GM12878 (cell line): ENCODE results near the gene KRTAP10-8.

ENCODE experiments used
- ATF2 ChIP-seq: IDR thresholded peaks from 2 replicates; pipeline ENCODE4 v1.6.1; 2012; ENCODE audit warnings: low read length, inconsistent platforms
- CREM ChIP-seq: IDR thresholded peaks from 2 replicates; pipeline ENCODE4 v1.6.1; 2014; ENCODE audit warnings: antibody characterized with exemption, low read depth
- FOXK2 ChIP-seq: fragments of 450-650 bp; IDR thresholded peaks from 2 replicates; pipeline ENCODE4 v1.6.1; 2017; ENCODE audit warnings: mild to moderate bottlenecking, moderate library complexity
- GABPA ChIP-seq: IDR thresholded peaks from 2 replicates; pipeline ENCODE4 v1.6.1; 2014; ENCODE audit warnings: antibody characterized with exemption, low read depth, mild to moderate bottlenecking, inconsistent platforms
- JUND ChIP-seq: IDR thresholded peaks from 2 replicates; pipeline ENCODE4 v1.6.1; 2012; ENCODE audit warnings: low read depth, mild to moderate bottlenecking, low read length, improper control_type of control experiment, moderate library complexity
- NFIC ChIP-seq: IDR thresholded peaks from 2 replicates; pipeline ENCODE4 v1.6.1; 2012; ENCODE audit warnings: low read depth, mild to moderate bottlenecking, inconsistent platforms, low read length, moderate library complexity
- NFYB ChIP-seq: IDR thresholded peaks from 2 replicates; pipeline ENCODE4 v1.6.1; 2011; ENCODE audit warnings: low read depth, mild to moderate bottlenecking, low read length, improper control_type of control experiment, moderate library complexity; ENCODE audit not compliant: insufficient read depth
- NRF1 ChIP-seq: conservative IDR thresholded peaks from 2 replicates; pipeline ENCODE4 v1.6.1; 2011; ENCODE audit warnings: mild to moderate bottlenecking, low read depth, low read length, improper control_type of control experiment
- POLR2AphosphoS5 ChIP-seq: IDR thresholded peaks from 2 replicates; pipeline ENCODE4 v1.6.1; 2011; ENCODE audit warnings: mild to moderate bottlenecking, low read length, inconsistent platforms
- RAD51 ChIP-seq: fragments of 450-650 bp; IDR thresholded peaks from 2 replicates; pipeline ENCODE4 v1.6.1; 2016; ENCODE audit warnings: moderate library complexity, mild to moderate bottlenecking, inconsistent platforms
- RB1 ChIP-seq: fragments of 450-650 bp; formaldehyde crosslinking; IDR thresholded peaks from 2 replicates; pipeline ENCODE4 v1.6.1; 2017; ENCODE audit warnings: mild to moderate bottlenecking, borderline replicate concordance
- TAF1 ChIP-seq: IDR thresholded peaks from 2 replicates; pipeline ENCODE4 v1.6.1; 2011; ENCODE audit warnings: mild to moderate bottlenecking, low read depth, low read length, borderline replicate concordance
- TF ChIP-seq, protein P1 (sequence below), 3 experiments: IDR thresholded peaks in 2 of 3; conservative IDR thresholded peaks in 1 of 3; 2 replicates each; pipeline ENCODE4 v1.5.1; 2011; ENCODE audit warnings: low read depth in 3 of 3, low read length in 3 of 3, mild to moderate bottlenecking in 3 of 3, control low read depth in 2 of 3, moderate library complexity in 2 of 3, inconsistent platforms in 1 of 3, mixed read lengths in 1 of 3; ENCODE audit not compliant: control insufficient read depth in 2 of 3, insufficient read depth in 1 of 3; ENCODE audit errors: extremely low read depth in 1 of 3

GRCh38 chr21:44612029-44612486 lies at the start of gene KRTAP10-8:
- TF ChIP-seq NRF1, result no peak
- TF ChIP-seq NFYB, result no peak
- TF ChIP-seq, protein P1, sequence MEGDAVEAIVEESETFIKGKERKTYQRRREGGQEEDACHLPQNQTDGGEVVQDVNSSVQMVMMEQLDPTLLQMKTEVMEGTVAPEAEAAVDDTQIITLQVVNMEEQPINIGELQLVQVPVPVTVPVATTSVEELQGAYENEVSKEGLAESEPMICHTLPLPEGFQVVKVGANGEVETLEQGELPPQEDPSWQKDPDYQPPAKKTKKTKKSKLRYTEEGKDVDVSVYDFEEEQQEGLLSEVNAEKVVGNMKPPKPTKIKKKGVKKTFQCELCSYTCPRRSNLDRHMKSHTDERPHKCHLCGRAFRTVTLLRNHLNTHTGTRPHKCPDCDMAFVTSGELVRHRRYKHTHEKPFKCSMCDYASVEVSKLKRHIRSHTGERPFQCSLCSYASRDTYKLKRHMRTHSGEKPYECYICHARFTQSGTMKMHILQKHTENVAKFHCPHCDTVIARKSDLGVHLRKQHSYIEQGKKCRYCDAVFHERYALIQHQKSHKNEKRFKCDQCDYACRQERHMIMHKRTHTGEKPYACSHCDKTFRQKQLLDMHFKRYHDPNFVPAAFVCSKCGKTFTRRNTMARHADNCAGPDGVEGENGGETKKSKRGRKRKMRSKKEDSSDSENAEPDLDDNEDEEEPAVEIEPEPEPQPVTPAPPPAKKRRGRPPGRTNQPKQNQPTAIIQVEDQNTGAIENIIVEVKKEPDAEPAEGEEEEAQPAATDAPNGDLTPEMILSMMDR (IDR thresholded peaks at IDR 0.05 in 2 of 3, conservative IDR thresholded peaks at IDR 0.05 in 1 of 3; ENCODE audit: control insufficient read depth in 2 of 3, extremely low read depth in 1 of 3, insufficient read depth in 1 of 3, low read depth in 3 of 3, low read length in 3 of 3), result no peak
- no peak for TF ChIP-seq FOXK2
- TF ChIP-seq TAF1, result no peak
- TF ChIP-seq POLR2AphosphoS5, result no peak
- TF ChIP-seq GABPA, result no peak
- no peak for TF ChIP-seq RAD51
- no peak for TF ChIP-seq NFIC
- TF ChIP-seq RB1, result no peak
- no peak for TF ChIP-seq JUND
- no peak for TF ChIP-seq ATF2
- no peak for TF ChIP-seq CREM
